Esophagus muscularis mucosa (tissue), 3 donors: ENCODE measurements around the gene EVA1B.

Experiments
- EP300 ChIP-seq: sonication (generic); formaldehyde crosslinking; IDR thresholded peaks from one replicate; pipeline ENCODE4 v1.6.1; 2017; ENCODE audit warnings: antibody characterized with exemption
- POLR2A ChIP-seq: fragments of 450-650 bp; IDR thresholded peaks from one replicate; pipeline ENCODE4 v1.6.1; 2017; ENCODE audit warnings: antibody characterized with exemption, moderate library complexity, mild to moderate bottlenecking, low read depth
- POLR2AphosphoS5 ChIP-seq, 2 donors: sonication (generic); formaldehyde crosslinking; IDR thresholded peaks; one replicate each; pipeline ENCODE4 v1.6.1; 2017; ENCODE audit warnings: antibody characterized with exemption in 2 of 2

- no peak for TF ChIP-seq POLR2A
- no peak for TF ChIP-seq POLR2AphosphoS5 (IDR thresholded peaks at IDR 0.05)
- no peak for TF ChIP-seq EP300
Observed at GRCh38 chr1:36351227-36351977, 28.0 kb upstream of the EVA1B start.
